KMS-11 (cell line): ENCODE results near the gene CADPS2.

Experiments used
- H2AFZ ChIP-seq: fragments of 200-600 bp; sonication (generic); 2 replicates; pipeline ENCODE4 v1.6.1; 2016; ENCODE audit warnings: antibody characterized with exemption, mixed run types, low read depth
- H3K27ac ChIP-seq: fragments of 200-600 bp; sonication (generic); 2 replicates; pipeline ENCODE4 v1.6.1; 2016; ENCODE audit warnings: mild to moderate bottlenecking, mixed run types
- H3K27me3 ChIP-seq: fragments of 200-600 bp; sonication (generic); 2 replicates; pipeline ENCODE4 v1.6.1; 2017; ENCODE audit warnings: mild to moderate bottlenecking, low read depth, mixed run types, moderate library complexity; ENCODE audit not compliant: insufficient read depth
- H3K36me3 ChIP-seq: fragments of 200-600 bp; sonication (generic); 2 replicates; pipeline ENCODE4 v1.6.1; 2017; ENCODE audit warnings: mild to moderate bottlenecking, mixed run types; ENCODE audit not compliant: insufficient read depth
- H3K4me1 ChIP-seq: fragments of 200-600 bp; sonication (generic); 2 replicates; pipeline ENCODE4 v1.6.1; 2016; ENCODE audit warnings: mild to moderate bottlenecking, low read depth, mixed run types; ENCODE audit not compliant: poor library complexity, severe bottlenecking
- H3K4me2 ChIP-seq: fragments of 200-600 bp; sonication (generic); 2 replicates; pipeline ENCODE4 v1.7.0; 2016; ENCODE audit warnings: mild to moderate bottlenecking, mixed run types
- H3K4me3 ChIP-seq: fragments of 200-600 bp; sonication (generic); IDR thresholded peaks from 2 replicates; pipeline ENCODE4 v1.6.1; 2017; ENCODE audit warnings: low read depth, low read length, mixed read lengths; ENCODE audit not compliant: insufficient read depth
- H3K79me2 ChIP-seq: fragments of 200-600 bp; sonication (generic); 2 replicates; pipeline ENCODE4 v1.6.1; 2016; ENCODE audit warnings: low read depth, mixed run types; ENCODE audit not compliant: insufficient read depth
- H3K9ac ChIP-seq: fragments of 200-600 bp; sonication (generic); 2 replicates; pipeline ENCODE4 v1.6.1; 2016; ENCODE audit warnings: mild to moderate bottlenecking, mixed run types
- H4K20me1 ChIP-seq: fragments of 200-600 bp; sonication (generic); 2 replicates; pipeline ENCODE4 v1.6.1; 2016; ENCODE audit warnings: mild to moderate bottlenecking, mixed run types; ENCODE audit not compliant: insufficient read depth
- TF ChIP-seq, protein P1 (sequence below): fragments of 200-600 bp; sonication (generic); conservative IDR thresholded peaks from 2 replicates; pipeline ENCODE4 v1.6.1; 2017; ENCODE audit warnings: low read depth, mild to moderate bottlenecking, antibody characterized with exemption, low read length, moderate library complexity, mixed read lengths

The CADPS2 gene

DNA sequence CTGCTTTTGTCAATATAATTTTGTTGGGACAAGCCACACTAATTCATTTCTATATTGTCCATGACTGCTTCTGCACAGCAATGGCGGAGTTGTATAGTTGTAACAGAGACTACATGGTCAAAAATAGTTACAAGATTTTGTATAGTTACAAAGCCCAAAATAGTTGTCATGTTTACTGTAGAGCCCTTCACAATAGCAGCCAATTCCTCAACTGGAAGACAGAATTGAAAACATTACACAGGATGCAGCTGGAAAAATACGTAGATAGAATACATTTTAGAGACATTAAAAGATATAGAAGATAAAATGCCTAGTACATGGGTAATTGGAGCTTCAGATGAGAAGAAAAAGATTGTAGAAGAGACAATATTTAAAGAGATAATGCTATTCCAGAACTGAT, 425.3 kb downstream of the CADPS2 start:
- H3K27me3 ChIP-seq = no peaks in the 10 kb centered on the region
- no peaks in the 10 kb centered on the region for H3K36me3 ChIP-seq
- no peak overlapping the region for H3K27ac ChIP-seq
- no peak overlapping the region for H3K4me2 ChIP-seq
- H2AFZ ChIP-seq = no peak overlapping the region
- H3K4me3 ChIP-seq = no peak overlapping the region
- TF ChIP-seq, protein P1, sequence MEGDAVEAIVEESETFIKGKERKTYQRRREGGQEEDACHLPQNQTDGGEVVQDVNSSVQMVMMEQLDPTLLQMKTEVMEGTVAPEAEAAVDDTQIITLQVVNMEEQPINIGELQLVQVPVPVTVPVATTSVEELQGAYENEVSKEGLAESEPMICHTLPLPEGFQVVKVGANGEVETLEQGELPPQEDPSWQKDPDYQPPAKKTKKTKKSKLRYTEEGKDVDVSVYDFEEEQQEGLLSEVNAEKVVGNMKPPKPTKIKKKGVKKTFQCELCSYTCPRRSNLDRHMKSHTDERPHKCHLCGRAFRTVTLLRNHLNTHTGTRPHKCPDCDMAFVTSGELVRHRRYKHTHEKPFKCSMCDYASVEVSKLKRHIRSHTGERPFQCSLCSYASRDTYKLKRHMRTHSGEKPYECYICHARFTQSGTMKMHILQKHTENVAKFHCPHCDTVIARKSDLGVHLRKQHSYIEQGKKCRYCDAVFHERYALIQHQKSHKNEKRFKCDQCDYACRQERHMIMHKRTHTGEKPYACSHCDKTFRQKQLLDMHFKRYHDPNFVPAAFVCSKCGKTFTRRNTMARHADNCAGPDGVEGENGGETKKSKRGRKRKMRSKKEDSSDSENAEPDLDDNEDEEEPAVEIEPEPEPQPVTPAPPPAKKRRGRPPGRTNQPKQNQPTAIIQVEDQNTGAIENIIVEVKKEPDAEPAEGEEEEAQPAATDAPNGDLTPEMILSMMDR = no peak
- no peaks in the 10 kb centered on the region for H4K20me1 ChIP-seq
- H3K79me2 ChIP-seq = no peaks in the 10 kb centered on the region
- H3K4me1 ChIP-seq = no peaks in the 10 kb centered on the region
- H3K9ac ChIP-seq = no peak overlapping the region

- Histone ChIP-seq H3K4me2 (no peak overlapping the region), H3K27ac (no peak overlapping the region), H2AFZ (no peak overlapping the region), H3K27me3 (no peaks in the 10 kb centered on the region), H3K4me1 (peaks cover 8% of the 10 kb centered on the region), H3K4me3 (no peak overlapping the region), H4K20me1 (no peaks in the 10 kb centered on the region), H3K9ac (no peak overlapping the region), H3K79me2 (no peaks in the 10 kb centered on the region), H3K36me3 (no peaks in the 10 kb centered on the region)
- TF ChIP-seq, protein P1 = no peak
Observed at GRCh38 chr7:122457969-122458368, 428.3 kb downstream of the CADPS2 start.

- Histone ChIP-seq H4K20me1 (no peaks in the 10 kb centered on the region), H3K27ac (no peak overlapping the region), H3K4me1 (peaks cover 8% of the 10 kb centered on the region), H3K9ac (no peak overlapping the region), H3K36me3 (no peaks in the 10 kb centered on the region), H3K4me2 (no peak overlapping the region), H3K4me3 (no peak overlapping the region), H2AFZ (no peak overlapping the region), H3K79me2 (no peaks in the 10 kb centered on the region), H3K27me3 (no peaks in the 10 kb centered on the region)
- TF ChIP-seq, protein P1 = no peak
Observed at GRCh38 chr7:122457325-122457724, 428.9 kb downstream of the CADPS2 start.

GRCh38 chr7:122454776-122455507, 431.3 kb downstream of the CADPS2 start:
- Histone ChIP-seq H3K79me2 (no peaks in the 10 kb centered on the region), H3K36me3 (no peaks in the 10 kb centered on the region), H3K4me1 (peaks cover 8% of the 10 kb centered on the region), H3K9ac (no peak overlapping the region), H2AFZ (no peak overlapping the region), H3K4me3 (no peak overlapping the region), H3K27me3 (no peaks in the 10 kb centered on the region), H3K27ac (no peak overlapping the region), H4K20me1 (no peaks in the 10 kb centered on the region), H3K4me2 (no peak overlapping the region)
- TF ChIP-seq, protein P1 = no peak
